ENCODE measurements around the gene ZSCAN21.

ZSCAN21 gene

GRCh38 chr7:100079024-100079560 is 29.5 kb downstream of the ZSCAN21 start:
- no peak for FAIRE-seq

- no peak for FAIRE-seq
Observed at GRCh38 chr7:100080907-100081534, 31.4 kb downstream of the ZSCAN21 start.

GRCh38 chr7:100081535-100082102 is 32.0 kb downstream of the ZSCAN21 start, which contains the start of gene ZNF3:
ZNF3 (minus strand) TSS chr7:100081723; CDS start chr7:100077357, 4,366 bp downstream.
- peak; percentile 84 for FAIRE-seq

GRCh38 chr7:100082978-100083377 is 33.4 kb downstream of the ZSCAN21 start:
- FAIRE-seq = no peak

- FAIRE-seq = no peak
Observed at GRCh38 chr7:100085515-100085914, 35.9 kb downstream of the ZSCAN21 start.

GRCh38 chr7:100087055-100087750 is 37.6 kb downstream of the ZSCAN21 start:
- FAIRE-seq = peak; percentile 41

GRCh38 chr7:100088095-100088620 is 38.6 kb downstream of the ZSCAN21 start:
- FAIRE-seq = no peak

GRCh38 chr7:100088621-100089457 is 39.3 kb downstream of the ZSCAN21 start, which contains the start of gene COPS6:
COPS6 (plus strand) TSS chr7:100088969; CDS start chr7:100088991, 22 bp downstream.
- FAIRE-seq = no peak

GRCh38 chr7:100089458-100090196 is 40.1 kb downstream of the ZSCAN21 start:
- no peak for FAIRE-seq

GRCh38 chr7:100090527-100091410 is 41.2 kb downstream of the ZSCAN21 start:
- FAIRE-seq = no peak

- FAIRE-seq = no peak
Observed at GRCh38 chr7:100091411-100092181, 42.0 kb downstream of the ZSCAN21 start.

GRCh38 chr7:100093054-100093453 is 43.5 kb downstream of the ZSCAN21 start:
- no peak for FAIRE-seq

GRCh38 chr7:100093498-100093897 is 43.9 kb downstream of the ZSCAN21 start:
- FAIRE-seq = no peak

- FAIRE-seq = no peak
Observed at GRCh38 chr7:100093925-100094486, 44.4 kb downstream of the ZSCAN21 start.

GRCh38 chr7:100095289-100095688 is 45.7 kb downstream of the ZSCAN21 start:
- FAIRE-seq = no peak

GRCh38 chr7:100095704-100096103 is 46.1 kb downstream of the ZSCAN21 start:
- FAIRE-seq = no peak

GRCh38 chr7:100098913-100099312 is 49.3 kb downstream of the ZSCAN21 start:
- no peak for FAIRE-seq

- FAIRE-seq = no peak
Observed at GRCh38 chr7:100099452-100099851, 49.9 kb downstream of the ZSCAN21 start.

GRCh38 chr7:100100420-100101015 is 50.9 kb downstream of the ZSCAN21 start:
- FAIRE-seq = no peak

Data from endometrium (tissue), 2 donors.